Hematopoietic multipotent progenitor cell treated with erythropoietin and hydrocortisone succinate and interleukin-3 and kit ligand, for 15 days (in vitro differentiated cells): Measurements from ENCODE around the gene TENM3.

ENCODE experiments used
- DNase-seq: peaks from one replicate; pipeline ENCODE4 v3.0.0-alpha.2; 2015; ENCODE audit warnings: low spot score

TENM3 gene

DNA sequence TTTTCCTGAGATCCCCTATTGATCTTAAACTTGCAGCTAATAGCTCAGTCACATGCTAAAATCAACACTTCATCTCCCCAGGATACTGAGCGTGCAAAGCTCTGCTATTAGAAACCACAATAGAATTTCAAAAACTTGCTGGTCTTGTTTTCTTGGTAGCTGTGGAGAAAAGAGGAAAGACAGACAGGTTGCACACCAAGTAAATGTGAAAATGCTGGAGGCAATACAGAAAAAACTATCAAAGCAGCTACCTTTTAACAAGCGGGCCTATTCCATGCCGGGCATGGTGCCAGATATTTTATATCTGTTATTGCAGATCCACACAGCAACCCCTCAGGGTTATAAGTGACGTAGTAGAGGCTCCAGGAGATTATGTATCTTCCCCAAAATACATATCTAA is 502.0 kb downstream of the TENM3 start:
- DNase-seq: peak; percentile 17

DNA sequence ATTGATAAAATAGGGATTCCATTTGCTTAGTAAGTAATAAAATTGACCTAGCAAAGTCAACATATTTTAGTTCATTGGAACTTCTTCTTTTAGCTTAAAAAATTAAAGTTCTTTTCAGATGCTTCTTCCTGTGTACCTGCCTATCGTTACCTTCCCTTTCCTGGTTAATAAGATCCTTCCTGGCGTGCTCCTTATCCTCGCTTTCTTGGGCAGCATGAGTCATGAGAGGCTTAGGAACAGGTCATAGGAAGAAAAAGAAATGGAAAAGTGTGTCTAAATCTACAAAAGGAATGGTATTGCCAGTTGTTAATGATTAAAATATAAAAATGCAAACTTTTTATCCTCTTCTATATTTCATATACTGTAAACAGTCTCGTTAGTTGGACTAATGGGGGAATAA is 503.7 kb downstream of the TENM3 start:
- DNase-seq: no peak

DNA sequence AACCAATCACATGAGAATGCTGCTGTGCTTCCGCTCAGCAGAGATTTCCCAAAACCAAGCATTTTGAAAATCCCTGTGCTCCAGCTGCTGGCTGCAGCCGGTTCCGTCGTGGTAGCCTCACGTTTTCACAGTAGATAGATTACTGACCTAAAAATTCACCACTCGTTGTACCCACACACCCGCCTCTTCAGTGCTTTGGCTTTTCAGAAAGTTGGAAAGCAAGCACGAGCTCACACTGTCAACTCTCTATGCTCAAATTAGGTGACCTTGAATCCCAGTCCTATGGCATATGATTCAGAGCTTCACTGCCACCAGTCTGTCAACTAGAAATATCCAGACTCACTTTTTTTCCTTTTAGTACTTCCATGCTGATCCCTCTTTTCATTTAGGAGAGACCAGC is 505.1 kb downstream of the TENM3 start:
- no peak for DNase-seq

DNA sequence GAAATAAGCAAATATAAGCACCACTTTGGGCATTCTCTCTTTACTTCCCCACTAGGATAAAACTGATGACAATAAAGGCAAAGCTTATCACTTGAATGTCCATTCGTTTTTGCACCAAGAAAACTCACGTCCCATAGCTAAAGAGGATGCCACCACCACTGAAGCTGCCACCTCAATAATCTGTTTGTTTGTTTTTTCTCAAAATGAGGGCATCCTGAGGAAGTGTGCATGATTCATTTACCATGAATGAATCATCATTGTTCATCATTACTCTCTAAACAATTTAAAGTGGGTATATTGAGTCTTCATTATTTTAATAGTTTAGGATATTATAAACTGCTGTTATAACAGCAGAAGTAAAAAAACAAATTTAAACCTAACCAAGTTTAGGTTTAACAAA is 505.7 kb downstream of the TENM3 start:
- DNase-seq: no peak

DNA sequence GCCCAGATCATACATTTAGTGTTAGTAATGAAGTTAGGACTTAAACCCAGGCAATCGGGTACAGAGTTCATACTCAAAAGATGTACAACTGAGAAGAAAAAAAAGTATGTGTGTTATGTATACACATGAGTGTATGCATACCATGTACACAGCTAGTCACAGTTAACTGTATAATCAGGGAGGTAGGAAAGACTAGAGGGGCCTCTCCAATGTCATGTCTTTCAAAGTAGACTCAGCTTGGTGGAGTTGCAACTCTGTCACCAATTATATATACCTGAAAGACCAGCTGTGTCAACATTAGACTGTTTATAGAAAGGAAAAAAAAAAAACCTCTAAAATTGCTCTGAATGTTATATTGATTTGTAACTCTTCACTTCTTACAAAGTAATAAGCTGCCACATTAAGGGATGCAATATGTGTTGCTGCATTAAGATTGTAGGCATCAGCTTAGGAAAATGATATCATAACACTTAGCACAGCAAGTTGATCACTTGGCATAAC is 506.5 kb downstream of the TENM3 start:
- no peak for DNase-seq

DNA sequence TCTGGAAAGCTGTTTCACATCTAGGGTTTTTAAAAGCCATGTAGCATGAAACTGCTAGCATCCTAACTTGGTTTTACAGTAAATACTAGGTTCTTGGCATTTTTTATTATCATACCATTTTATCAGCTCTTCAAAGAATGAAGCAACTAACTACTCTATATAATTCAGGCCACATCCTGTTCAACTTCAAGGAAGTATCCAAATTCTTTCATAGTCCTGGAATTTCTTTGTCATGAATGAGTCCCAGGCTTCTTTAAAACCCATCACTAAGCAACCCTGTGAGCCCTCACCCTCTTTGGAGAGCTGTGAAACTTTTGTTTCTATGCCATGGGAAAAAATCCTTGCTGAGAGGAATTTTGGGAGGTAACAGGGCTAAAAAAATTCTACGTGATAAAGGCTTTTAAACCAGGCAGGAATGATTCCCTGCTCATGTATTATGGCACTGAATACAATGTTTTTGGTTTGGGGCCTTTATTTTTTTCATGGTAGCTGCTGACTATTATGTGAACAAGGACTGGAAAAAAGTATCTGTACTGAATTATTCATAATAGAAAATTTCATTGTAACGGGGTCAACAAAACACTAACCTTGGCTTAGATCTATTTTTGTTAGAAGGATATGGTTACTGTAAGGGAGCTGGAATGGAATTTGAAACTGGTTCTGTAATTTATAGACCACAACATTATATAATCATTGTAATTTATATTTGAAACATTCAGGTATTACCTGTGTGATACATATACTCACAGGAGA is 509.1 kb downstream of the TENM3 start:
- no peak for DNase-seq

DNA sequence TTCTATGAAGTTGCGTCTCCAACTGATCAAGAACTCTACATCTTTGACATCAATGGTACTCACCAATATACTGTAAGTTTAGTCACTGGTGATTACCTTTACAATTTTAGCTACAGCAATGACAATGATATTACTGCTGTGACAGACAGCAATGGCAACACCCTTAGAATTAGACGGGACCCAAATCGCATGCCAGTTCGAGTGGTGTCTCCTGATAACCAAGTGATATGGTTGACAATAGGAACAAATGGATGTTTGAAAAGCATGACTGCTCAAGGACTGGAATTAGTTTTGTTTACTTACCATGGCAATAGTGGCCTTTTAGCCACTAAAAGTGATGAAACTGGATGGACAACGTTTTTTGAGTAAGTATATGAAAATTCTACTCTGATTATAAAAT is 511.7 kb downstream of the TENM3 start:
- DNase-seq: no peak

DNA sequence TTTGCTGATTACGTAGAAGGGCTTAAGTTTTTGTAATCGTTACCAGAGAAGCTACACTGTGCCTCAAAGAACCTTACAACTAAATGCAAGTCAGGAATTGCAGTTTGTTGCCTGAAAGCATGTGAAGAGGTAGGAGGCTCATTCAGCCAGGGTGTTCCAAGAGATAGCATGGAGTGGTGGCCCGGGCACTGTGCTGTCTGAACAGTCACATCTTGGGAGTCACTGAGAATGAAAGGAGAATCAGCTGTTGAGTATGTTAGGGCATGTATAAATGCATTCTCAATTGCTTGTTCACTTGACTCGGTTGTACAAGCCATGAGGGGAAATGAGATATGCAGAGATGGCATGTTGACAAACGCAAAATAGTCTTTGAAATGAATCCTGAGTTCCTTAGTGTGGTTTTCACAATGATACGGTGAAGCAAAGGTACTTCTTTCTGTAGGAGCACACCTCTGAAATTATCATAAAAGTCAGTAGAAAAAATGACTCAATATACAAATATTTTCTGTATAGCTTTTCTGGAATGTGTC is 513.0 kb downstream of the TENM3 start:
- DNase-seq: no peak

DNA sequence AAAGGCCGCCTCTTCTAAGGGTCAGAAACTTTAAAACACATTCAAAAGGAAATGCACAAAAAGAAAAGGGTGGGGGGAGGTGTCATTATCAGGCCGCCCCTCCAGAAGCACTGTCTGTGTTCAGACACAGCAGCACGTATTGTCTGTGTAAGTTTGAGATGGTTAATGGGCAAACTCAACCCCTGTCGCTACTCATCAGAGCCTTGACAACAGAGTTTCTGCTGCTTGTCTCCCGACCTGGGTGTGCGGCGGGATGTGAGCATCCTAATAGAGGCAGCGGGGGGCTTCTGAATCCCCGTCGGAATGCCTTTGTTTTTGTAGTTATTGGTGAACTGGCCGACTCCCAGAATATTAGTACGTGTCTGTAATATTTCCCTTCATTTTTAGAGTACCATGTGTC is 515.1 kb downstream of the TENM3 start:
- no peak for DNase-seq

DNA sequence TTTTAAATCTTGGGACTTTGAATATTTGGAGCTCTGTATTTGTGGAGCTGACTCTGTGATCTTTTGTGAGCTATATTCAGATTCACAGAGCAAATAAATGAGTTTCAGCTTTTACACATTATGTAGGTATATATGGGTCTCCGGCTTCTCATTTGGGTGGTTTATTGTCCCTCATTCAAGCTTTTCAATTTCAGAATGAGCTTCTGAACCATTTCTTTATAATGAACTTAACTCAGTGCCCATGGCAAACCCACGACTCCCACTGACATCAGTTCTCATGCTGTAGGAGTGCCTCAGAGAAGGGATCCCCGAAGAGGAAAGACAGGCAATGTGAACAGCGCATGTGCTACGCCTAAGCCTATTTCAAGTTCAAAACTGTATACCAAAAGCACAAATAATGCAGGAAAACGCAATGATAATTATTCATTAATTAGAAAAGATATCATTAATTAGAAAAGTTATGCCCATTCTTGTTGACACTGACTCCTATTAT is 517.4 kb downstream of the TENM3 start:
- DNase-seq: no peak

DNA sequence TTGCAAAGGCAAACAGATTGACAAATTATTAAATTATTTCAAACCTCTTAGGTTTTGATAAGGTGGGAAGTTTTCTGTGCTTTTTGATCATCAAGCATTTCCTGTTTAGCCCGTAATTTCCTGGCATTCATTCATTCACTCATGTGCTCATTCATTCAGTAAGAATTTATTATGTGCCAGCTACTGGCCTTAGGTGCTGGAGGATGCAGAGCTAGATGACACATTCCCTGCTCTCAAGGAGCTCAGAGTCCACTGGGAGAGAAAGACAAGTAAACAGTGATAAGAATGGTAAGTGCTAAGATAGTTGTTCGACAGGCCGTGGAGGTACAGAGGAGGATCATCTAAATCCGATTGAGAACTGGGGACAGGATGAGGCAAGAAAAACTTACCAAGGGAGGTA is 520.9 kb downstream of the TENM3 start:
- no peak for DNase-seq

DNA sequence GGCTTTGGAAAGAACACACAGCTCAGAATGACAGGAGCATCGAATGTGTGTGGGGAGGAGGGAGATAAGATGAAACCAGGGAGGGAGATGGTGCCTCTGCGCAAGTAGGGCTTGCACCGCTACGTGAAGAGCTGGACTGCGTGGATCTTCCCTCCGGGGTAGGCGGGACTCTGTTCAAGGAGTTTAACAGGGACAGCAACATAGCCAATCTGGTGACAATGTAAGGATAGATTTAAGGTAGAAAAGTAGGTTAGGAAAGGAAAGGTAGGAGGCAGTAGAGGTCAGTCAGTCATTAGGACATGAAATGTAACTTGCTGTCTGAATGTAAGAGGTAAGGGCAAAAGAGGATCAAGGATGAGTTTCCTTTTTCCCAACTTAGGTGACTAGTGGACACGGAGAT is 521.4 kb downstream of the TENM3 start:
- DNase-seq: no peak

DNA sequence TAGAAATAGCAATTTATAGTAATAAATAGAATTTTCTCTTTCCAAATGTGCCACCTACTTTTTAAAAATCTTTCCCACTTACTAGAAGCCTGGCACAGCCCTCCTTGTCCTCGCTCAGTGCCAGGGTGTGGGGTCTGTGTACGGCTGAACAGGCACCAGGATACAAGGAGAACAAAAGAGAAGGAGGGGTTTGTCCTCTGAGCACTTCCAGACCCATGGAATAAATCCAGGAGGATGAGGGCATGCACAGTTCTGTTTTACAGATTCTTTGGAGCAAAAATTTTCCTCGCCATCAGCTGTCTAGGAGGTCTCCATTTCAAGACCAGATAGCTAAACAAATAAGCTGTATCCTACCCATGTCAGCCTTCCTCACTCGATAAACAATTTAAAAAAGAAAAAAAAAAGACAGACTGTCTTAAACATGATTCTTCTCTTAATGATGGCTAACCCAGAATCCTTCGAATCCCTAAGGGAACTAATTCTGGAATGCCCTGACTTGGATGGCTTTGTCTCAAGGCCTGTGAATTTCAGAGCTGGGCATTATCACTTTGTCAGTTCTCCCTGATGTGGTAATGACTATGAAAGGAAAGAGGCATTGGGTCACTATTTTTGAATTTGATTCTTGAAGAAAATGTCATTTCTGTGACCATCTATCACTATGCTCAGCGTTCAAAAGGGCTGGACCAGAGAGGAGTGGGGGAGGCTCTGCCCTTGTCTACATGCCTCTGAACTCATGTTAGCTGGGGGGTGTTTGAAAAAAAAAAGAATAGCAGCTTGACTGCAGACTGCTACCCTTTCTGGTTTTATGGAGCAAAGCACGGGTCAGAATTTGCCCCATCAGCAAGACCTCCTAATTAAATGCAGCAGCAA is 523.0 kb downstream of the TENM3 start:
- no peak for DNase-seq

DNA sequence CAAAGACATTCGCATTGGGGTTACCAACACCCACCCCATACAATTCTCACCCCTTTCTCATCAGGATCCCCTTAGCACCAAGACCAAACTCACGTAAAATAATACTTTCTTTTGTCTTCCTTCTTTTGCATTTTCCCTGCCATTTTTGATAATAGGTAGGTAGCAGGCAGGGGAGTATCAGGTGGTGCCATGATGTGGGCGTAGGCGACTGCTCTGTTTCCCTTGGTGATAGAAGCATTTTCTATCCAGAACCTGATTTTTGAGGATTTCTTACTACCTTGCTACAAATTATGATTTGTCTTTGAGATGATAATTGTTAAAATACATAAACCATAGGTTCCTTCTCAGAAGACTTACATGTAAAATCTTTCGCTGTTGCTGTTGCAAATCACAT is 523.7 kb downstream of the TENM3 start:
- no peak for DNase-seq

DNA sequence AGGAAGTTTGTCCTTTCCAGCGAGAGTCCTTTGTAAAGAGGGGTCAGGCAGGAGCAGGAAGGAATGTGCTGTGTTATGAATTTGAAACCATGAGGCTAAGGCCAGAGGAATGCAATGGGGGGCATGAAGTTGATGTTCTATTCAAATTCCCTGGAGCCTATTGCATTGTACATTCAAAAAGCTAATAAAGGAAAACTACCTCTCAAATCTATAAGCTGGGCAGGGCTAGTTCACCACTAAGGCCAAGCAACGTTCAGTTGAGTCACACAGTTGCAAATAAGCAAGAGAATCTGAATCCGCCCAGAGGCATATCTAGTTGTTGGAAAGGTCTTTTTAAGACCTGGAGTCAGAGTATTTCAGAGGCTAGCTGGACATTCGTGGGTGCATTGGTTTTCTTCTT is 525.6 kb downstream of the TENM3 start:
- DNase-seq: no peak

DNA sequence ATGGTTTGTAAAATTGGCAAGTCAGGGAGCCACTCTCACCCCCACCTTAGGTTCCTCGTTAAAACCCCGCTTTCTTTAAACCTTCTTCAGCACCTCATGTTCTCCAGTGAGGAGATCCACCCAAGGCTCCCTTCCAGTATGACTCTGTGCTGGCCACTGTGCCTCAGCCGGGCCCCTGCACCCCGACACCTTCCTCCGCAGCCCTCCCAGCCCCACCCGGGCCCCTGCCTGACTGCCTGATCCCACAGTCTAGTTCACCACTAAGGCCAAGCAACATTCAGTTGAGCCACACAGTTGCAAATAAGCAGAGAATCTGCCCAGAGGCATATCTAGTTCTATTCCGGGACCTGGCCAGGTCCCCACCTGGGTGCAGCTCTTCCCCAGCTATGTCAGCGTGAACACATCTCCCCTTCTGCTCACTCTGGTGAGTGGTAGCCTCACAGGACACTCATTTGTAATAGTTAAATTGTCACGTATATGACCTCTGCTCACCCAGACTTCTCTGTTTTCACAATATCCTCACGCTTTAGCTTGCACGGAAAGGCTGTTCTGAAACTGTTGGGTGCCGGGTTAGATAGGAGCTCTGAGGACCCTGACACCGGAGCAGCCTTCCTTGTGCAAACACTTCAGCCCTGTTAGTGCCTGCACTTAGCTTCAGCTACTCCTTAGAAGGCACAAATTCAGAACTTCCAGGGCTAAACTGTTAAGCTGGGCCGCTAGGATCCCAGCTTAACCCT is 527.2 kb downstream of the TENM3 start:
- DNase-seq: no peak

DNA sequence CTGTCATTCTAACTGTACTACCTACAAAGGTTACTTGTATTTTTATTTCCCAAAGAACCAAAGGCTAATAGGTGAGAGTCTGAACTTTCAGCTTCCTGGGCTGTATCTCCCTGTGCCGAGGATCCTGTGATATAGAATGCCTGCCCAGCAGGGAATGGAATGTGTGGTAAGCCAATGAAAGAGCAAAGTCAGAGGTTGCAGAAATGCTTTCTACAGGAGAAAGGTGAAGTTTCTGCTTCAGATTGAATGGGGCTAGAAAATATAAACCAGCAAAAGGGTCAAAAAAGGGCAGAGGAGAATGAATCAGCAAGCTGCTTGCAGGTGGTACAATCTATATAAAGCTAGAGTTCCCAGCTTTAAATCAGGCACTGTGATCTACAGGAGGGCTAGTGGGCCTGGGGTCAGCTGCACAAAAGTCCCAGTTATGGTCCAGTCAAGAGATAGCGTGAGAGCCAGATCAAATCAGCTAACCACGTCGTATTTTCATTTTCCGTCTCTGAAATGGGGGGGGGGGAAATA is 527.9 kb downstream of the TENM3 start:
- DNase-seq: no peak

DNA sequence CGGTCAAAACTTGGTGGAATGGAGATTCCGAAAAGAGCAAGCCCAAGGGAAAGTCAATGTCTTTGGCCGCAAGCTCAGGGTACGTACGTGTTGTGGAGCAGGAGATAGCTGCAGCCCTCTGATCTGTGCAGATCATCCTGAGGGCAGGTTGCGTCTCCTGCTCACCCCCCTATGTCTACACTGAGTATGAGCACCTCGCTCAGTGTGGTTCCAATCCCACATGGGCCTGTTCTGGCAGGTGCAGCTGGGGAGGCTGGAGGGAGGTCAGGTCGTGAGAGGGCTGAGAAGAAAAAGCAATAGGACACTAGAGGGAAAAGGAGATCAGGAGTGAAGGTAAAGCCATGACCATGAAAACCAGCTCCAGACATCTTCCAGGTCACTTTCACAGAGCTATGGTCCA is 531.9 kb downstream of the TENM3 start:
- DNase-seq: no peak

DNA sequence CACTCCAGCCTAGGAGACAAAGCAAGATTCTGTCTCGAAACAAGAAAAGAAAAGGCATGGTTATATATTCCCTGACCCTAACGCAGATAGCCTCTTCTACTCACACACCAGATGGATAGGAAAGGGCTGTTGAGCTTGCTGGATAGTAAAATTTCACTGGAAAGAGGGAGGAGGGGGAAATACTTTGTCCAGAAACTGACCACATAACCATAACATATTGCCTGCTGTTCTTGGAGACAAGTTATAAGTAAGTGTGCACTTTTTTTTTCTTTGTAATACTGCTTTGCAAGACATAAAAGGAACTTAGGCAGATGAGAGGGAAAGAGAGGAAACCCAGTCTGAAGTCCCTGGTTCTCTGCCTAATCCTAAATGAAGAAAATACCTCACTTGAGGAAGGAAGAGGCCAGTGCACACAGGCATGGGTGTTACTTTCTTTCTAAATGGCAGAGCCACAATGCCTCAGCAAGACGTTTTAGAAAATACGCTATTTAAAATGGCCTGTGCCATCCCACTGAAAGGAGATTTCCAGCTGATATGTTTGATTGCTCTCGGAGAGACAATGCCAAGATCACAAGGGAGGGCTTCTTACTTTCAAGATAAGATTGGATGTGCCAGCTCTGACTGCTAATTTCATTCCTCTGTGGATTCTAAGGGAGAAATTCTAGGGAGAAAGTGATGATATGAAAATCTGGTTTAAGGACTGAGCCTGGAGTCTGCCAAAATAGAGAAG is 533.3 kb downstream of the TENM3 start:
- no peak for DNase-seq

DNA sequence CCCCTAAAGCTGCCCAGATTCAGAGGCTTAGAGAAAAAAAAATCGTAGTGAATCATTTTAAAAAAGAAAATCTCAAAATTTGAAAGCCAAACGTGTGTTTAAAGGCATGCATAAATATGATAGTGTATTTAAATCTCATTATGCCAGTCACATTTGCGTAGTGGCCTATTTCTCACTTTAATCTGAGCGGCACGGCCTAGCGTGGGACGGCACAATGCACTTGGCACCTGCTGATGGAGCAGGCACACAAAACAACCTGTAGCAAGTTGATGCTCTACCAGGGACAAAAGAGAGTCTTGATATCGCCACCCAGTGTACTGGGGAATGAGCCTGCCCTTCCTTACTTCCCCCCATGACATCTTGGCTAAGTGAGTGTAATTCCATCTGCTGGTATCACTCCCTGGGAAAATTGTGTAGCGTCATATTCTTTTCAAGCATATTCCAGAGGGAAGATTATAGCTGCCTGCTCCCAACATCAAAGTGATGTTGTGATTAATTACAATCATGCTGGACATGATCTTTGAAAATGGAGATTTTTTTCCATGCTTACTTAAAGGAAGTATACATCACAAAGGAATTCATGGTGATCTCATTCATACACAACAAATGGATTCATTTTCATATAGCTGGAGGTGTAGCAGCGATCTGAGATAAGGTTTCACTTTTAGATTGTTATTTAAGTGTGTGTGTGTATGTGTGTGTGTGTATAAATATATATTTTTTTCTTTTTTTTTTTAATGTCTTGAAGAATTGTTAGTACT is 535.2 kb downstream of the TENM3 start:
- no peak for DNase-seq

DNA sequence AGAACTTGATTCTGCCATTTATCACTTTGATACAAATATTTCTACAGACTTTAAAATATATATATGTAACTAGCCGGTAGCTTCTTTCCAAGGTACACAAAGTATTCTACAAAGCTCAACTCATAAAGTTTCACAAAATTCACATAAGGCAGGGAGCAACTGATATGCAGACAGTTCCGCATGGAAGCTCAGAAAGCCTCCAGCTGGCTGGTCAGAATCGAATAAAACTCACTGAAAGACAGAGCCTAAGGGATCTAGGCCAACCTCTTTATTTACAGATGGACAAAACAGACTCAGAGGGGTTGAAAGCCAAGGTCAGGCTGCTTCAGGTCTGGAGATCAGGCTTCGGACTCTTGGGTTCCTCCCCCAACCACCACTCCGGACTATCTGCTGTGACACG is 543.8 kb downstream of the TENM3 start:
- no peak for DNase-seq
